ENCODE data around the gene PDZD4. TPM values are rescaled to one million over a fixed set of nuclear protein-coding genes. Genes with fewer than 3 reads are reported as not detected.

PDZD4 gene
- total RNA-seq, 1 donor from 2014 or later: 9.9 TPM

DNA sequence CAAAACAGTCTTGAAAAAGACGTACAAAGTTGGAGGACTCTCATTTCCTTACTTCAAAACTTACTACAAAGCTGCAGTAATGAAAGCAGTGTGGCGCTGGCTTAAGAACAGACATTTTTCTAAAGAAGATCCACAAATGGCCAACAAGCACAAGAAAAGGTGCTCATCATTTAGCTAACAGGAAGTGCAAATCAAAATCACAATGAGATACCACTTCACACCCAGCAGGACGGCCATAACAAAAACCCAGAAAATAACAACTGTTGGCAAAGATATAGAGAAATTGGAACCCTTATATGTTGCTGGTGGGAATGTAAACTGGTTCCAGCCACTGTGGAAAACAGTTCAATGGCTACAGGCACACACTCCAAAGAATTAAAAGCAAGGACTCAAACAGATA, 3.3 kb downstream of the PDZD4 start:
- H3K27me3 Mint-ChIP-seq (ENCODE audit: low read depth, unreplicated experiment): peaks cover 11% of the 10 kb centered on the region
- no peaks in the 10 kb centered on the region for H3K79me2 ChIP-seq (ENCODE audit: insufficient read depth, low read length)
- TF ChIP-seq CTCF (IDR thresholded peaks at IDR 0.05; ENCODE audit: insufficient read depth, low read depth, low read length) (no peak), EZH2 (IDR thresholded peaks at IDR 0.05; ENCODE audit: insufficient read depth, low read length) (no peak)
- no peaks in the 10 kb centered on the region for H4K20me1 ChIP-seq (ENCODE audit: insufficient read depth, low read length)
- H3K27ac Mint-ChIP-seq (ENCODE audit: unreplicated experiment): no peak overlapping the region
- no peak for FAIRE-seq
- H2AFZ ChIP-seq (ENCODE audit: low read depth, low read length): no peak overlapping the region
- H3K36me3 ChIP-seq (ENCODE audit: insufficient read depth, low read length): no peaks in the 10 kb centered on the region
- peaks cover 6% of the 10 kb centered on the region for H3K4me1 Mint-ChIP-seq (ENCODE audit: low read depth, unreplicated experiment)
- no peak overlapping the region for H3K9ac ChIP-seq (ENCODE audit: low read length)
- DNase-seq (ENCODE audit: low read depth): no peak
- H3K9me3 Mint-ChIP-seq (ENCODE audit: unreplicated experiment): no peaks in the 10 kb centered on the region
- H3K36me3 Mint-ChIP-seq (ENCODE audit: low read depth, unreplicated experiment): no peaks in the 10 kb centered on the region
- H3K4me3 Mint-ChIP-seq (ENCODE audit: unreplicated experiment): no peak overlapping the region
- peaks cover 5% of the 10 kb centered on the region for H3K4me1 ChIP-seq (ENCODE audit: insufficient read depth, low read length)
- no peak overlapping the region for H3K4me2 ChIP-seq (ENCODE audit: low read length)
- no peak overlapping the region for H3K4me3 ChIP-seq (ENCODE audit: insufficient read depth, low read depth, low read length)
- peaks cover 3% of the 10 kb centered on the region for H3K27me3 ChIP-seq (ENCODE audit: insufficient read depth, low read length)
- H3K27ac ChIP-seq (ENCODE audit: low read depth, low read length): no peak overlapping the region
- H3K9me3 ChIP-seq (ENCODE audit: insufficient read depth, low read depth, low read length): no peaks in the 10 kb centered on the region

- no peak overlapping the region for H3K27ac Mint-ChIP-seq (ENCODE audit: unreplicated experiment)
- DNase-seq (ENCODE audit: low read depth): no peak
- no peak overlapping the region for H3K4me2 ChIP-seq (ENCODE audit: low read length)
- H2AFZ ChIP-seq (ENCODE audit: low read depth, low read length): no peak overlapping the region
- no peaks in the 10 kb centered on the region for H3K27me3 ChIP-seq (ENCODE audit: insufficient read depth, low read length)
- TF ChIP-seq EZH2 (IDR thresholded peaks at IDR 0.05; ENCODE audit: insufficient read depth, low read length): no peak
- no peak for TF ChIP-seq CTCF (IDR thresholded peaks at IDR 0.05; ENCODE audit: insufficient read depth, low read depth, low read length)
- H3K4me1 ChIP-seq (ENCODE audit: insufficient read depth, low read length): peaks cover 5% of the 10 kb centered on the region
- H3K4me3 ChIP-seq (ENCODE audit: insufficient read depth, low read depth, low read length): no peak overlapping the region
- H3K27me3 Mint-ChIP-seq (ENCODE audit: low read depth, unreplicated experiment): peaks cover 5% of the 10 kb centered on the region
- no peaks in the 10 kb centered on the region for H3K9me3 ChIP-seq (ENCODE audit: insufficient read depth, low read depth, low read length)
- no peaks in the 10 kb centered on the region for H3K9me3 Mint-ChIP-seq (ENCODE audit: unreplicated experiment)
- H3K79me2 ChIP-seq (ENCODE audit: insufficient read depth, low read length): no peaks in the 10 kb centered on the region
- H3K36me3 ChIP-seq (ENCODE audit: insufficient read depth, low read length): no peaks in the 10 kb centered on the region
- H3K4me1 Mint-ChIP-seq (ENCODE audit: low read depth, unreplicated experiment): peaks cover 6% of the 10 kb centered on the region
- no peak overlapping the region for H3K4me3 Mint-ChIP-seq (ENCODE audit: unreplicated experiment)
- H3K9ac ChIP-seq (ENCODE audit: low read length): no peak overlapping the region
- H3K36me3 Mint-ChIP-seq (ENCODE audit: low read depth, unreplicated experiment): no peaks in the 10 kb centered on the region
- H4K20me1 ChIP-seq (ENCODE audit: insufficient read depth, low read length): no peaks in the 10 kb centered on the region
- FAIRE-seq: no peak
- no peak overlapping the region for H3K27ac ChIP-seq (ENCODE audit: low read depth, low read length)
Observed at GRCh38 chrX:153825042-153825441, 5.3 kb downstream of the PDZD4 start.

DNA sequence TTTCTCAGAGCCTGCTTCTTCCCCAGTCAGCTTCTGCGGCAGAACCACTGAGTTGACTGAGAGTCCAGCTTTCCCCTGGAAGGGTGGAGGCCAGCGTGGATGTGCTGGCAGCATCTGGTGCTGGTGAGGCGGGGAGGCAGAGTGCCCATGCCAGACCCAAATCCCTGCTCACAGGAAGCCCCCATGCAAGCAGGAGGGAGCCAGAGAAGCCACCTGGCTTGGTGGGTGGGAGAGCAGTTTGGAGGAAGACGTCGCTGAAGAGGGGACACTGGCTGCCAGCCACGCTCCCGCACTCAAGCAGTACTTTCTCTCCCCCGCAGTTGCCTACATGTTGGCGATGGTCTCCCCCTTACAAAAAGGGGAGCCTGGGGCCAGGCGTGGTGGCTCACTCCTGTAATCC, 6.0 kb downstream of the PDZD4 start:
- peaks cover 5% of the 10 kb centered on the region for H3K27me3 Mint-ChIP-seq (ENCODE audit: low read depth, unreplicated experiment)

More for the DNA sequence above, 6.0 kb downstream of the PDZD4 start:
- H3K9ac ChIP-seq (ENCODE audit: low read length): no peak overlapping the region
- Mint-ChIP-seq H3K27ac (ENCODE audit: unreplicated experiment) (no peak overlapping the region), H3K4me1 (ENCODE audit: low read depth, unreplicated experiment) (peaks cover 6% of the 10 kb centered on the region), H3K36me3 (ENCODE audit: low read depth, unreplicated experiment) (no peaks in the 10 kb centered on the region), H3K9me3 (ENCODE audit: unreplicated experiment) (no peaks in the 10 kb centered on the region), H3K4me3 (ENCODE audit: unreplicated experiment) (no peak overlapping the region)
- no peaks in the 10 kb centered on the region for H3K9me3 ChIP-seq (ENCODE audit: insufficient read depth, low read depth, low read length)
- no peak for TF ChIP-seq CTCF (IDR thresholded peaks at IDR 0.05; ENCODE audit: insufficient read depth, low read depth, low read length)
- TF ChIP-seq EZH2 (IDR thresholded peaks at IDR 0.05; ENCODE audit: insufficient read depth, low read length): no peak
- no peak overlapping the region for H3K4me2 ChIP-seq (ENCODE audit: low read length)
- no peak for DNase-seq (ENCODE audit: low read depth)
- no peaks in the 10 kb centered on the region for H4K20me1 ChIP-seq (ENCODE audit: insufficient read depth, low read length)
- no peak overlapping the region for H2AFZ ChIP-seq (ENCODE audit: low read depth, low read length)
- H3K27me3 ChIP-seq (ENCODE audit: insufficient read depth, low read length): no peaks in the 10 kb centered on the region
- H3K79me2 ChIP-seq (ENCODE audit: insufficient read depth, low read length): no peaks in the 10 kb centered on the region
- no peak overlapping the region for H3K4me3 ChIP-seq (ENCODE audit: insufficient read depth, low read depth, low read length)
- no peak for FAIRE-seq
- H3K27ac ChIP-seq (ENCODE audit: low read depth, low read length): no peak overlapping the region
- H3K36me3 ChIP-seq (ENCODE audit: insufficient read depth, low read length): no peaks in the 10 kb centered on the region
- peaks cover 1% of the 10 kb centered on the region for H3K4me1 ChIP-seq (ENCODE audit: insufficient read depth, low read length)
